GM18861 (cell line): ENCODE data around the gene GABRB2.
"Not testable (repeated sequence)": the region's sequence is repeated elsewhere in the genome, so short reads cannot be mapped to it uniquely, and the experiment has no call there.

Experiments used
- ATAC-seq: cut with Tn5 transposase; IDR thresholded peaks from one replicate; pipeline ENCODE4 v1.9.1; 2021; ENCODE audit not compliant: unreplicated experiment

GABRB2 gene

GRCh38 chr5:161546470-161547301 lies at the start of gene GABRB2:
Gene GABRB2, minus strand, starts transcription at chr5:161546725. Its CDS starts 82 bp downstream, at chr5:161546643.
- peak; percentile 62 for ATAC-seq

DNA sequence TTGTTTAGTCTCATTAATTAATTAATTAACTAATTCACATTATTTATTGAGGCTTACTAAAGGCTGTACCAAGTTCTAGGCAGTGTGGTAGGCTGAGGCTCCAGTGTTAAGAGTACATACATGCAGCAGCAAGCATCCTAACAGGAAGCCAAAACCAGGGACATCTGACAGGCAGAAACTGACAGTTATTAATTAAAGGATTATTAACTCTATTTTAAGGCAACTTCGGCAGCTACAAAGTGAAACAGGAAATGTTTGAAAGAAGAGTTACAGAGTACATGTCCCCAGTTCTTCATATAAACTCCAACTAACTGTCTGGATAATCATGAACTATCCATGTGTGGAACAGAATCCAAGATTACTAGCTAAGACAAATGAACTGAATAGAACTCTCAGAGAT lies 39.3 kb upstream of the GABRB2 start:
- ATAC-seq: no peak

DNA sequence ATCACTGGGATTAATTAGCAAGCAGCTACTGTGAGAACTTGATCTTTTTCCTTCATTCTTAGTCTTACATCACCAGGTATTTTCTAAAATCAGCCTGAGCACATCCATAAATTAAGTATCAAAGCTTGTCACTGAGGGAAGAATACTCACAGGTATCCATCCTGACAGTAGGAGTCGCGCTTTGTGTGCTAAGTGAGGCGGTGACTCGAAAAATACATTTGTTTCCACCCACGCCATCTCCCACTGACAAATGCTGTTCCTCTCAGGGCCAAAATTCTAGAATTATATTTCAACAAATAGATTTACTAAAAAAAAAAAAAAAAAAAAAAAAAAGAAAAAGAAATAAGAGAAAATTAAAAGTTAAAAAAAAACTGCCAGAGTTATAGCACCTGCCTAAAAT lies 34.1 kb upstream of the GABRB2 start:
- ATAC-seq: no peak

GRCh38 chr5:161572914-161573313 lies 26.4 kb upstream of the GABRB2 start:
- no peak for ATAC-seq

- no peak for ATAC-seq
Observed at GRCh38 chr5:161566081-161566480, 19.6 kb upstream of the GABRB2 start.

DNA sequence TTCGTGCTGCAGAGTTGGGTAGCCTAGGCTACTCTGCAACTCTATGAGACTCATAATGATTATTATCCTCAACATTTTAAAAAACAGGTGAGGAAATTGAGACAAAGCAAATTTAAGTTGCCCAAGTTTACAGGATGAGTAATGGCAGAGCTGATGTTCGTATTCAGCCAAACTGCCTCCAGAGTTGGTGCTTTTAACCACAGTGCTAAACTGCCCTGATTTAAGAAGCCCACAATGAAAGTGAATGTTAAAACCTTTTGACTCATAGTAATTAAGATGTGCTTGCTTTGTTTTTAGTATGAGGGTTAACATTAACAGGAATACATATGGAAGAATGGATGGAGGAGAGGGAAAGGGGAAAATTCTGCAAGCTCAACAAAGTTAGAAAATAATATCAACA lies 15.9 kb upstream of the GABRB2 start:
- no peak for ATAC-seq

DNA sequence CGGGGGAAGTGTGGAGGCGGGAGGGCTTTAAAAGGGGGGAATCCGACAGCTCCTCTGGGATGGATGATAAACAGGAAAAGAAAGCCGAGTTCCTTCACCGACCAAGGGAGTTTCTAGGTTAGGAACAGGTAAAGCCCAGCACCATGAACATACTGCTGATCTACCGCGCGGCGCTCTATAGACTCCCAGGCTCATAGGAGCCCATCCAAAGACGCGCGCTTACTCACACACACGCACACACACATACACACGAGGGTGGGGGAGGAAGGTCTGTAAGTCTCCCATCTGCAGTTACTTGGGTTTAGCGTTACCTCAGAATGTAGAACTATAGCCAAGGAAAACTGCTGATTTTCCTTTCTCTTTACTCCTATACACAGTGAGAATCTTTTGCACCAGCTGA lies 2.6 kb upstream of the GABRB2 start:
- no peak for ATAC-seq

DNA sequence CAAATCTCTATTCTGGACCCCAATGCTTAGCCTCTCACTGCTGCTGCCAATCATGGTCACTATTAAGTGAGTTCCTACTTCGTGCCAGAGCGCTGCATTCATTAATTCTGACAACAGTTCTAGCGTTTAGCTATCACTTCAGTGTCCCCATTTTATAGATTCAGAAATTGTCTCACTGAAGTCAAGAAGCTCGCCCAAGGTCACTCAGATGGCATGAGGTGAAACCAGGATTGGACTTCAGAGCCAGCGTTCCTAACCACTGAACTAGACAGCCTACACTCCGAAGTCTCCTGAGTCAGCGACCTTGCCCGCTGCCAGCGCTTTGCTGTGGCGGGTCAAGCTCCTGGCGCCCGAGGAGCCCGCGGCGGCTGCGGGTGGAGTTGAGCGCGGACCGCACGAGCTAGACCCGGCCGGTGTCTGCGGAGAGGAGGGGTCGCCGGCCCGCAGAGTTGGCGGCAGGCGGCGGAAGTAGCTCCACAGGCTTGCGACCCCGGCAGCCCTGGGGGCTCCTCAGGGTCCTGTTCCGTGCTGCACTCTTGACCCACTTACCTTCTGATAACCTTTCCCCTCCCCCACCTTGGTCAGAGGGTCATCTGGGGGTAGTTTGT lies 2.1 kb upstream of the GABRB2 start:
- no peak for ATAC-seq

- ATAC-seq: no peak
Observed at GRCh38 chr5:161547738-161548486, 1.4 kb upstream of the GABRB2 start.

- ATAC-seq: no peak
Observed at GRCh38 chr5:161547406-161547737, 847 bp upstream of the GABRB2 start.

GRCh38 chr5:161546095-161546469 lies 443 bp downstream of the GABRB2 start:
- peak; percentile 3 for ATAC-seq

DNA sequence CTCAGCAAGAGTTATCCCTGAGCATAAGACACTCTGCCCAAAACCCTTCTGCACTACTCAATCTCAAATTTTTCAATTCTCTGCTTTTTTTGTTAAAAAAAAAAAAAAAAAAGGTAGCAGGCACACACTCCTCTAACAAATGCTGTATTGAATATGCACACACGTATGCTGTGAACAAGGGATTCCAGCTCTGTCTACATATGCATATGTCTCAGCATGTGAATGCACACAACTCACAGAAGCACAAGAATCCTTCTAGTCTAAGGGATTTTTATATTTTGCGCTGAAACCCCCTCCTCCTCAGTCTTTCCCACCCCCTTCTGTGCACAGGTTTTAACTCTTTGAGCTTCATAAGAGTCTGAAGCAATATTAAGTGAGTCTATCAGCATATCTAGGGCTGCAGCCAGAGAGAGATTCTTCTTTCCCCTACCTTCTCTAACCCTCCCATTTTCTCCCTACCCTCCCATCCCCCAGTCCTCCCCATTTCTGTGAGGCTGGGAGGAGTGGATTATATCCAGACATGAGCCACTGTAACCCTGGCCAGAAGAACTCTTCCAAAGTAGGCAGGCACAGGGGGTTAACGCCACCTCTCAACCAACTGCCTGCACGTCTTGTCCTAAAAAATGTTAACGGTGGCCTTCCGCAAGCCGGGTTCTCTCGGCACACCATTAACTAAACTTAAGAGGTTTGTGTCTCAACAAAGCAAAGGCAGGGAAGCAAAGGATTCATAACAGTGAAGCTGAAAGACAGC lies 1.0 kb downstream of the GABRB2 start:
- no peak for ATAC-seq

DNA sequence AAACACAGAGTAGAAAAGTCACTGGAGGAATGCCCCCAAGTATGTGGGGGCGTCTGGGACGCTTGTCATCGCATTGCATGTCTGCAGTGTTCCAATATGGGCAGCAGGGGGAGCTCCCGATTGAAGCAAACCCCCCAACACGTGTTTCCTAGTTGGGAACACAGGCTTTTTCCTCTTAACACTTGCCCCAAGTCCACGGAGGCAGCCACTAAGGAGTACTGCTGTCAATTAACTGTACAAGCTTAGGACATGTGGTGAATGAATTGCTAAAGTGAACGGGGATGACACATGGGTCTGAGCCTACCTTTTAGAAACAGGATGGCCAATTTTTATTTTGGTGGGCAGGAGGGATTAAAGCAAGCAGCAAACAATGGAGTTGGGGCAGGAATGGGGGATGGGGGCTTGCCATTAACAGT lies 2.2 kb downstream of the GABRB2 start:
- peak; percentile 52 for ATAC-seq

- no peak for ATAC-seq
Observed at GRCh38 chr5:161539016-161539415, 7.5 kb downstream of the GABRB2 start.

DNA sequence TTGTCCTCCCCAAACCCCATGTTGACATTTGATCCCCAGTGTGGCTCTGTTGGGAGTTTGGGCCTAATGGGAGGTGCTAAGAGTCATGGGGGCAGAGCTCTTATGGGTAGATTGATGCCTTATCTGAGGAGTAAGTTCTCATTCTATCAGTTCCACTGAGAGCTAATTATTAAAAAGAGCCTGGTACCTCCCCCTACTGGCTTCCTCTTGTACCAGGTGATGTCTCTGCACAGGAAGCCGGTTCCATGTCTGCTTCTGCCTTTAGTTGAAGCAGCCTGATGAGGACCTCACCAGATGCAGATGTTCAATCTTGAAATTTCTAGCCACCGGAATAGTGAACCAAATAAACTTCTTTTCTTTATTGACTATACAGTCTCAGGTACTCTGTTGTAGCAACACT lies 10.8 kb downstream of the GABRB2 start:
- peak; percentile 81 for ATAC-seq

GRCh38 chr5:161530700-161531099 lies 15.8 kb downstream of the GABRB2 start:
- ATAC-seq: no peak

DNA sequence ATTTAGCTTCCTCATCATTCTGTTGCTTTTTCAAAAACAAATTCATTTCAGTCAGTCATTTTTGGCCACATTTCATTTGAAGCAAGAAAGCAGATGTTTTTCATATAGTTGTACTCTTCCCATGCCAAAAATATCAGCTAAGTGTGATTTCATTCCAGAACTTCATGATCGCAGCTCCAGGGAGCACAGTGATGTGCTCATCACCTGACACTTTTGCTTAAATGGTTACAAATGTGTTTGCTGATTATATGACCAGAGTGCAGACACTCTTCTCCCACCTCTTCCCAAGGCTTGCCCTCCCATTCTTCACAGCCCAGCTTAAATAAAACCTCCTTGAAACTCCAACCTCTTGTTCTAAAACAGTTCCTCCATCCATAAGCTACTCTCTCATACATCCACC lies 32.6 kb downstream of the GABRB2 start:
- ATAC-seq: no peak

GRCh38 chr5:161507591-161507990 lies 38.9 kb downstream of the GABRB2 start:
- no peak for ATAC-seq

DNA sequence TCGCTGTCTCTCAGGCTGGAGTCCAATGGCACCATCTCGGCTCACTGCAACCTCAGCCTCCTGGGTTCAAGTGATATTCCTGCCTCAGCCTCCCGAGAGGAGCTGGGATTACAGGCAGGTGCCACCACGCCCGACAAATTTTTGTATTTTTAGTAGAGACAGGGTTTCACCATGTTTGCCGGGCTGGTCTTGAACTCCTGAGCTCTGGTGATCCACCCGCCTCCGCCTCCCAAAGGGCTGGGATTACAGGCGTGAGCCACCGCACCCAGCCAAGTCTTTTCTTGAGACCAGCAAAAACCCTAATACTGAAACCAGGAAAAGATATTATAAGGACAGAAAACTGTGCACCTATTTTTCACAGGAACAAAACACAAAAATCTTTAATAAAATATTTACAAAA lies 41.4 kb downstream of the GABRB2 start:
- not testable (repeated sequence) for ATAC-seq

DNA sequence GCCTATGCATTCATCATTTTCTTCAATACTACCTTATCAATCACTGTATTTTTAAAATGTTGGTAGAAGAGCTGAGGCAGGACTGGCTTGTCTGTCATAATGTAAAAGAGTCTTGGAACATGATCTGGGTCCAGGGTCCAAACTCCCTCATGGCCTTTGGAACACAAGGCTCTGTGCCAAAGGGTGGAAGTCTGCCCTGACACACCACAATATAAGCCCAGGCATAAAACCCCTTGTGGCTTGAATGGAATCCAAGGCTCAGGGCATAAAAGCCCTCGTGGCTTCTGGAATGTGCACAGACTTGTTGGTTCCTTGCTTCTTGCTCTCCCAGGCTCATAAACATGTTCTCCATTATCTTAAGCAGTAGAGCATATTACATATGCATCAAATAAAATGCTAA lies 48.0 kb downstream of the GABRB2 start:
- no peak for ATAC-seq

- no peak for ATAC-seq
Observed at GRCh38 chr5:161483721-161484120, 62.8 kb downstream of the GABRB2 start.
